Activated T-helper 1 cell treated with anti-CD3 and anti-CD28 coated beads, Interleukin-12 subunit alpha, Interleukin-12 subunit beta, Interleukin-2, Interleukin-4 antibody, amounts not matched to agents 30 ng/mL and 10 ng/mL and 1 ng/mL, durations not matched to agents 14 hours and 24 hours and 36 hours (primary cell): Measurements from ENCODE around the gene AK4. TPM values are rescaled to one million over a fixed set of nuclear protein-coding genes. Genes with fewer than 3 reads are reported as not detected.

ENCODE experiments used
- DNase-seq: peaks from one replicate; pipeline ENCODE4 v3.0.0; 2021; ENCODE audit warnings: low spot score
- H3K27ac Mint-ChIP-seq: one replicate; pipeline ENCODE4 v1.8.0; 2021; ENCODE audit warnings: mild to moderate bottlenecking, mixed read lengths
- H3K27me3 Mint-ChIP-seq: one replicate; pipeline ENCODE4 v1.8.0; 2022; ENCODE audit warnings: mild to moderate bottlenecking, moderate library complexity, mixed read lengths; ENCODE audit not compliant: insufficient read depth
- H3K36me3 Mint-ChIP-seq: one replicate; pipeline ENCODE4 v1.8.0; 2021; ENCODE audit warnings: low read depth, mixed read lengths
- H3K4me1 Mint-ChIP-seq: one replicate; pipeline ENCODE4 v1.8.0; 2021; ENCODE audit warnings: low read depth, mixed read lengths
- H3K4me3 Mint-ChIP-seq: one replicate; pipeline ENCODE4 v1.8.0; 2021; ENCODE audit warnings: mild to moderate bottlenecking, moderate library complexity, mixed read lengths
- H3K9me3 Mint-ChIP-seq: one replicate; pipeline ENCODE4 v1.8.0; 2021; ENCODE audit warnings: mixed read lengths
- intact Hi-C: fragments of 100-400 bp; cut with micrococcal nuclease; formaldehyde crosslinking; loops from one replicate; pipeline ENCODE4 v1.15.1; 2024
- total RNA-seq: library from RNA; stranded (reverse); gene quantifications from 2 replicates; pipeline ENCODE4 v1.2.3, GENCODE V29; 2022

Gene AK4
- total RNA-seq, 1 donor from 2014 or later = 108 TPM

DNA sequence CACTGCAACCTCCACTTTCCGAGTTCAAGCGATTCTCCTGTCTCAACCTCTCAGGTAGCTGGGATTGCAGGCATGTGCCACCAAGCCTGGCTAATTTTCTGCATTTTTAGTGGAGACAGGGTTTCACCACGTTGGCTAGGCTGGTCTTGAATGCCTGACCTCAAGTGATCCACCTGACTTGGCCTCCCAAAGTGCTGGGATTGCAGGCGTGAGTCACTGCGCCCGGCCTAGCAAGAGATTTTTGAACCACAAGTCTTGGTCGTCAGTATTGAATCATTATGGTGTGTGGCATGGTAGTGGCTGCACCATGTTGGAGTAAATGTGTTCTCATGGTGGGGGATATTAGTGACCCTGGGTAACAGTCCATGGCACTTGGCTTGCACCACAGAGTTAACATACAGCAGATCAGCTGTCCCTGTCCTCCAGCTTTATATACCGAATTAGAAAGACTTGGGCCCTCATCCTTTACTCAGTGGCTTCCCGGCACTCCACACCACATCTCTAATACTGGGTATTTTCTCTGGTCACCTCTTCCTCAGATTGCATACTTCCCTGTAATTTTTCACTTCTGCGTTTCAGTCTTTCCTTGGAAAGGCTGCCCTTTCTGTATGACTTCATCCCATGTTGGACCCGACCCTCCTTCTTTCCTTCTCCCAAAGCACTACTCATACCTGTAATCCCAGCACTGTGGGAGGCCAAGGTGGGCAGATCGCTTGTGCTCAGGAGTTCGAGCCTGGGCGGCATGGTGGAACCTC is 25.1 kb downstream of the AK4 start:
- Mint-ChIP-seq H3K4me1 (peaks cover 28% of the 10 kb centered on the region), H3K36me3 (peaks cover 10% of the 10 kb centered on the region), H3K4me3 (no peak overlapping the region), H3K27ac (no peak overlapping the region), H3K9me3 (no peaks in the 10 kb centered on the region), H3K27me3 (no peaks in the 10 kb centered on the region)
- DNase-seq = no peak
- intact Hi-C loops = no loop called here

DNA sequence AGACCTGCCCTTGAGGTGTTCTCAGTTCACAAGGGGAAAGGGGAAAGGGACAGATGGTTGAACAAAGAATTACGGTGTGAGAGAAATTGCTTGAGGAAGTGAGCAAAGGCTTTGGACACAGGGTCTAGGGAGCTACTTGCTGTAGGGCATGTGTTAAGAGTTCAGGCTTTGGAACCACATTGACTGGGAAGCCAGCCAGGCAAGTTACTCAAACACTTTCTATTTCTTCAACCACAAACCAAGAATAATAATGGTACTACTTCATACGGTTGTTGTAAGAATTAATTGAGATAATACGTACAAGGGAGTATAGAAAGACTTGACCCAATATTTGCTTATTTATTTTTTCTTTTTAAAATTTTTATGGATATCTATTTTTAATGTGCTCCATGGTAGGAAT is 26.6 kb downstream of the AK4 start:
- DNase-seq = no peak
- H3K4me1 Mint-ChIP-seq = peaks cover 33% of the 10 kb centered on the region
- no peaks in the 10 kb centered on the region for H3K27me3 Mint-ChIP-seq
- intact Hi-C loops = no loop called here
- H3K36me3 Mint-ChIP-seq = peaks cover 10% of the 10 kb centered on the region
- H3K27ac Mint-ChIP-seq = no peak overlapping the region
- no peaks in the 10 kb centered on the region for H3K9me3 Mint-ChIP-seq
- no peak overlapping the region for H3K4me3 Mint-ChIP-seq

DNA sequence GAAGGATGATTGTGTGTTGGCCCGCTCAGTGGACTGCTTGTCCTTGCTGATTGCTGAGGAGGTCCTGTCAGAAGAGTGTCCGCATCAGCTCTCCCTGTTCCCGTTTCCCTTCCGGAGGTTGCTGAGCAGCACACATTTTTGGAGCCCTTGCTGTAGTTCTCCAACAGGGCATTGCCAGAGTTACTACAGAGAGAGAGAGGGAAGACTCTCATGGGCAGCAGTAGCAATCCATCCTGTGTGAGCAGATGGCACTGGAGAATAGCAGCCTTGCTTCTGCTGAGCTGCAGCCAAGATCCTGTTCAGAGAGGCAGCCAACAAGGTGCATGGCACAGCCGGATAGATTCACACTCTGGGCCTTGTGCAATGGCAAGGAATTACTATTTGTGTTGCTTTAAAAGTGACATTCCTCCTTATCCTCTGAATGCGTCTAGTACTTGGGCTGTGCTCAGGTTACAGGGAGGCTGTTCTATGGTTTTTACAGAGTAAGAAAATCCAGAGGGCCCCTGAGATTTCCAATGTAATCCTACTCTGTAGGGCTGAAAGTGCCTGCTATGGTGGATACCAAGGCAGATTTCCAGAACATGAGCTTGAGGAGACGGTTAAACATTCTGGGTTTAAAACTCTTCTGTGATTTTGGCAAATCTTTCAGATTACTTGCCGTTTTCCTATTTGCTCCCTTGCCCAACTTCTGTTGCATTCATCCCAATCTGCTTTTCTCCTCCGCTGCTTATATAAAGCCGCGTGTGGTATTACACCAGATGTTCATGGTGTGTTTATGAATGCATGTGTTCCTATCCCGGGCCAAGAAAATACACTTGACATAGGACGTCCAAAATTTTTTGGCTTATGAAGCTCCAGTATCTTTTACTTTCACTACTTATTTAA is 27.4 kb downstream of the AK4 start:
- H3K27me3 Mint-ChIP-seq = no peaks in the 10 kb centered on the region
- no peak overlapping the region for H3K27ac Mint-ChIP-seq
- no peaks in the 10 kb centered on the region for H3K9me3 Mint-ChIP-seq
- H3K4me1 Mint-ChIP-seq = peaks cover 26% of the 10 kb centered on the region
- H3K36me3 Mint-ChIP-seq = peaks cover 8% of the 10 kb centered on the region
- no peak overlapping the region for H3K4me3 Mint-ChIP-seq
- no peak for DNase-seq
- intact Hi-C loops = no loop called here

DNA sequence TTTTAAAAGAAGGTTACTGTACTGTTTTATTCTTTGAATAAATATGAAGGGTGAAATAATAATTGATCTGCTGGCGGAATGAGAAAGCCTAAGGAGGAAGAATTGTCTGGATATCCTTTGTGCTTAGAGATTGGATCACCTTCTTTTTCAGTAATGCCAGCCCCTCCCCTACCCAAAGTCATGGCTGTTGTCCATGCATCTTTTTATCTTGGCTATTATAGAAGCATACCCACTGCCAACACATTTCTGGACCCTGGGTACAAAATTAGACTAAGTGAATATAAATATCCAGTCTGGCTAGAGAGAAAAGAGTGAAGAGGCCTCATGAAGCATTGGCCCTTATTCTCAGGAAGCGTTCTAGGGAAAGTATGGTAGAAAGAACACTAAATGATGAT is 28.1 kb downstream of the AK4 start:
- peaks cover 7% of the 10 kb centered on the region for H3K36me3 Mint-ChIP-seq
- intact Hi-C loops = no loop called here
- H3K27me3 Mint-ChIP-seq = no peaks in the 10 kb centered on the region
- H3K4me1 Mint-ChIP-seq = peaks cover 24% of the 10 kb centered on the region
- H3K9me3 Mint-ChIP-seq = no peaks in the 10 kb centered on the region
- H3K27ac Mint-ChIP-seq = no peak overlapping the region
- H3K4me3 Mint-ChIP-seq = no peak overlapping the region
- no peak for DNase-seq

DNA sequence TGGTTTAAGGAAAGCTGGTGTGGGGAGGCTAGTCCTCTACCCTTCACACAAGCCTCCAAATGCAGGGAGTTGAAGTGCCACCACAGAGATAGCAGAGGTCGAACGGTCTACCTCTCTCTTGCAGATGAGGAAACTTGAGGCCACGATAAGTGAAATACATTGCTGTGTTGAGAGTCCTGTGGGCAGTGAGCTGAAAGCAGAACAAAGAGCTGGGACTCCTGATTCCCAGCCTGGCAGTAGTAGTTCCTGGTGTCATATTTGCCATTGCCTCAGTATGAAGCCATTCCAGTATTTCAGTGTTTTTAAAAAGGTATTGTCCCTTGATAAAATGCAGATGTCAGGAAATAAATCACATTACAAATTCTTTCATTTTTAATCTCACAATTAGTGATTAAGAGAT is 28.6 kb downstream of the AK4 start:
- H3K36me3 Mint-ChIP-seq = peaks cover 7% of the 10 kb centered on the region
- peaks cover 24% of the 10 kb centered on the region for H3K4me1 Mint-ChIP-seq
- no peak for DNase-seq
- intact Hi-C loops = no loop called here
- H3K27me3 Mint-ChIP-seq = no peaks in the 10 kb centered on the region
- H3K4me3 Mint-ChIP-seq = no peak overlapping the region
- no peaks in the 10 kb centered on the region for H3K9me3 Mint-ChIP-seq
- H3K27ac Mint-ChIP-seq = no peak overlapping the region

DNA sequence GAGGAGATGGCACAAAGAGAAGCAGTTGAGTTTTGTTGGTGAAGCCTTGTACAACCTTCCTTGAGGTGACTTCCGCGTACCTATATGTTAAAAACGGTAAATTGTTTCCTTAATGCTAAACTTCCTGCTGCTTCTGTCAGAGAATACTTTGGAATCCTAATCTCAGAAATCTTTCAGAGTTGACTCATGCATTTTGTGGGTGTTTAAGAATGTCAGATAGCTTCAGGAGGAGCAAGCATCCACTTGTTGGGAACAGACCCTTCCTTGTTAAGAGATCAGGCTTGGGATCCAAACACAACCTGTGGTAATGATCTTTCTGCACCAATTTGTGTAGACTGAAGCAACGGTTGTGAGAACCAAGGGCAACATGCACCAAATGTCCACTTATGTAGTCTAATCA is 29.5 kb downstream of the AK4 start:
- Mint-ChIP-seq H3K36me3 (peaks cover 7% of the 10 kb centered on the region), H3K9me3 (no peaks in the 10 kb centered on the region), H3K27ac (no peak overlapping the region), H3K4me1 (peaks cover 24% of the 10 kb centered on the region), H3K27me3 (no peaks in the 10 kb centered on the region), H3K4me3 (no peak overlapping the region)
- no peak for DNase-seq
- intact Hi-C loops = no loop called here

DNA sequence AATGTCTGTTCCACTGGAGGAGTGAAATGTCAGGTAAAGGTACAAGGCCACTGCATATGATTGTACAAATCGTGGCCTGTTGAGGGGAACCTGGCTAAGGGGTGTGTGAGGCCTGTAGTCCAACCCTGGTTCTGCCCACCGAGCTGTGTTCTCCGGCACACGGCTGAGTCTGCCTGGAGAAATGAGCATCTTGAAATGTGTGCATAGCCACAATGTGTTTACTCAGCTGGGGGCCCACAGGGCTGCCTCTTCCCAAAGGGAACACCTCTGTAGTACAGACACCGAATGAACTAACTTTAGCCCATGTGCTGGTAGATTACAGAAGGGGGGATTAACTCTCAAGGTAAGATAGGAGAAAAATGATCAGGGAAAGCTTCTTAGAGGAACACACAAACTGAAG is 30.2 kb downstream of the AK4 start:
- Mint-ChIP-seq H3K27ac (no peak overlapping the region), H3K36me3 (peaks cover 7% of the 10 kb centered on the region), H3K4me1 (peaks cover 24% of the 10 kb centered on the region), H3K27me3 (no peaks in the 10 kb centered on the region), H3K9me3 (no peaks in the 10 kb centered on the region), H3K4me3 (no peak overlapping the region)
- intact Hi-C loops = no loop called here
- no peak for DNase-seq

DNA sequence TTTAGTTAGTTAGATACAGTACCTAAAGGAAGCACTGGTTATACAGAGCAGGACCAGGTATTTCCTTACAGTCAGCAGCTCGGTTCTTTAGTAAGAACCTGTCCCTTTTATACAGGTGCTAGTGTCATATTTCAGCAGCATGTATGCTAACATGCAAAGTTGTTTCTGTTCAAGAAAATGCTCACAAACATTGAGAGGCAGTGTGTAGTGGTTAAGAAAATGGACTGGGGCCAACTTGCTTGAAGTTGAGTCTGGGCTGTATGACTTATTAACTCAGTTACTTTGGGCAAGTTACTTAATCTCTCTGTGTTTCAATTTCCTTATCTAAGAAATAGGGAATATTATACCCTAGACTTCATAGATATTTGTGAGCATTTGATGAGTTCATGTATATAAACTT is 31.1 kb downstream of the AK4 start:
- peaks cover 6% of the 10 kb centered on the region for H3K36me3 Mint-ChIP-seq
- intact Hi-C loops = no loop called here
- peaks cover 19% of the 10 kb centered on the region for H3K4me1 Mint-ChIP-seq
- H3K27ac Mint-ChIP-seq = no peak overlapping the region
- H3K27me3 Mint-ChIP-seq = no peaks in the 10 kb centered on the region
- no peak overlapping the region for H3K4me3 Mint-ChIP-seq
- H3K9me3 Mint-ChIP-seq = no peaks in the 10 kb centered on the region
- DNase-seq = no peak

DNA sequence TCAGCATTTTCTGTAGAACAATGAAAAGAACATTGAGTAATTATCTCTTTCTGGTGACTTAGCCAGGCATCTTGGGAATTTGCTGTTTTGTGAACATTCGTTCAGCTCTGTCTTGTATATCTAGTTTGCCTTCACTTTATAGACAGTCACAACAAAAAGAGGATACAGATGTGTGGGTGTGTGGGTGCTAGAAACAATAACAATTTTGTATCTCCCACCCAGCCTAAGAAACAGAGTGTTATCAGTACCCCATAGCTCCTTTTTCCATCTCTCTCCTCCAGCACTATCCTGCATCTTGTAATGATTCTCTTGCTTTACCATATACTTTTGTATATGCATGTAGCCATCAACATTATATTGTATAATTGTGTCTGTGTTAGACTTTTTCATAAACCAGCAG is 33.0 kb downstream of the AK4 start:
- Mint-ChIP-seq H3K36me3 (peaks cover 7% of the 10 kb centered on the region), H3K27ac (no peak overlapping the region)

DNA sequence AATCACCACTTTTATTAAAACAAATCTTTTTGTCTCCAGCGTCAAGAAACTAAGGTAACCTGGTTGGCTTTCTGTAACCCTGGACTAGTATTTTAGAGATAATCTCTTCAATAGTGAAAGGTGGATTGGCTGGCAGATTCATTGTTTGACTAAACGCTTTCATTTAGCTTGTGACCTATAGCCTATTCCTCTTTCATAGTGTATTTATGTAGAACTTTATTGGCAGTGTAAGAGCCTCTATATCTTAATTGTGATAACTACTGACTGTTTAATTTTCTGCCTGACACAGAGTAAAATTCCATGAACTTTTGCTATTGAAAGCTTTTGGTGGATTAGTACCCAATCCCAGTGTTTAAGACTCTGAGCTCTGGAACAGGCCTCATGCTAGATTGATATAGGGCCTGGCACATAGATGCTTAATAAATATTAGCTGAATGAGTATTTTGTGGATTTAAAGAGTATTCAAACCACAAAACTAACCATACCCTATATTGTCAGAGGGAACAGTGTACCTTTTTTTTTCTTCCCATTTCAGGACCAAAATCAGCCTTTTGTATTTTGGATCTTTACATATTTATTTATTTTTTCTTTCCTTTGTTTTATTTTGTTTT is 34.8 kb downstream of the AK4 start:
- Mint-ChIP-seq H3K9me3 (no peaks in the 10 kb centered on the region), H3K27ac (no peak overlapping the region), H3K4me3 (no peak overlapping the region), H3K27me3 (no peaks in the 10 kb centered on the region), H3K4me1 (peaks cover 19% of the 10 kb centered on the region), H3K36me3 (peaks cover 3% of the 10 kb centered on the region)
- no peak for DNase-seq
- intact Hi-C loops = no loop called here

More for the DNA sequence above, 33.0 kb downstream of the AK4 start:
- H3K9me3 Mint-ChIP-seq = no peaks in the 10 kb centered on the region
- H3K4me1 Mint-ChIP-seq = peaks cover 14% of the 10 kb centered on the region
- DNase-seq = no peak
- intact Hi-C loops = no loop called here
- H3K27me3 Mint-ChIP-seq = no peaks in the 10 kb centered on the region
- H3K4me3 Mint-ChIP-seq = no peak overlapping the region

DNA sequence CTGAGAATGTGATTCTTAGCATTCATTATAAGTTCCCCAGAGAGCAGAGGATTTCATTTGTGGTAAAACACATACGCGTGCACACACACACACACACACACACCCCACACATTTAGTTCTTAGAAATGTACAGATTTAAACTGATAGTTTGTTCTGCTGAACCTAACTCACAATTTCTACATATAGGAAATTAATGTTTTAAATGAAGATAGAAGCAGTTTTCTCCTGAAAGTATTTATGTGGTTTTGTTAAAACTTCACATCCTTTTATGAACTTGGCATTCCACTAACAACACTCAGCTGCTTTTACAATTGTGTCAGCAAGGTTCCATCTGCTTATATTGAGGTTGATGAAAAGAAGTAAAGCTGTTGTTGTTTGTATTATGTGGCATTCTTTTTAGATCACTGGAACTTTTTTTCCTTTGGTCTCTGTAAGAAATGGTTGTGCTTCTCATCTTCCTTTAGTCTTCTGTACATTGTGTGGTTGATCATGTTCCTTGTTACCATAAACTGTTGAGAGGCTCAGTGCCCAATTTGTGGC is 41.6 kb downstream of the AK4 start:
- H3K27ac Mint-ChIP-seq = peak overlapping the region; percentile 56
- no peak overlapping the region for H3K4me3 Mint-ChIP-seq
- H3K9me3 Mint-ChIP-seq = no peaks in the 10 kb centered on the region
- no peaks in the 10 kb centered on the region for H3K27me3 Mint-ChIP-seq
- intact Hi-C loops = no loop called here
- peaks cover 33% of the 10 kb centered on the region for H3K36me3 Mint-ChIP-seq
- DNase-seq = no peak
- H3K4me1 Mint-ChIP-seq = peaks cover 23% of the 10 kb centered on the region

DNA sequence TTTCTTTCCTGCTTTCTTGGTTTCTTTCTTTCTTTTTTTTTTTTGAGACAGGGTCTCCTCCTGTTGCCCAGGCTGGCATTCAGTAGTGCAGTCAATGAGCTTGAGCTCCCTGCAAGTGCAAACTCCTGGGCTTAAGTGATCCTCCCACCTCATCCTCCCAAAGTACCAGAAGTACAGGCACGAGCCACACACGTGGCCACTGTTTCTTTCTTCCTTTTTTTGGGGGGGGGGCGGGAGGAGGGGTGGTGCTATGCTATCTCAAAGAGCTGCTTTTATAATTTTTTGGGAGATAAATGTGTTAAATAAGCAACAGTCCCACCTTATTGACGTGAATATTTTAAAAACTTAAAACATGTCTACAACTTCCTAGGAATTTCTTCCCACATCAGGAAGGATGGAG is 42.2 kb downstream of the AK4 start:
- H3K4me3 Mint-ChIP-seq = no peak overlapping the region
- H3K9me3 Mint-ChIP-seq = no peaks in the 10 kb centered on the region
- DNase-seq = no peak
- H3K27ac Mint-ChIP-seq = peak overlapping the region; percentile 56
- intact Hi-C loops = no loop called here
- peaks cover 23% of the 10 kb centered on the region for H3K4me1 Mint-ChIP-seq
- H3K36me3 Mint-ChIP-seq = peaks cover 34% of the 10 kb centered on the region
- no peaks in the 10 kb centered on the region for H3K27me3 Mint-ChIP-seq
